Measurements from ENCODE around the gene SMYD3. TPM values are rescaled to one million over a fixed set of nuclear protein-coding genes. Genes with fewer than 3 reads are reported as not detected.

Gene SMYD3
- total RNA-seq, 1 donor from 2014 or later, result 35.4 TPM

DNA sequence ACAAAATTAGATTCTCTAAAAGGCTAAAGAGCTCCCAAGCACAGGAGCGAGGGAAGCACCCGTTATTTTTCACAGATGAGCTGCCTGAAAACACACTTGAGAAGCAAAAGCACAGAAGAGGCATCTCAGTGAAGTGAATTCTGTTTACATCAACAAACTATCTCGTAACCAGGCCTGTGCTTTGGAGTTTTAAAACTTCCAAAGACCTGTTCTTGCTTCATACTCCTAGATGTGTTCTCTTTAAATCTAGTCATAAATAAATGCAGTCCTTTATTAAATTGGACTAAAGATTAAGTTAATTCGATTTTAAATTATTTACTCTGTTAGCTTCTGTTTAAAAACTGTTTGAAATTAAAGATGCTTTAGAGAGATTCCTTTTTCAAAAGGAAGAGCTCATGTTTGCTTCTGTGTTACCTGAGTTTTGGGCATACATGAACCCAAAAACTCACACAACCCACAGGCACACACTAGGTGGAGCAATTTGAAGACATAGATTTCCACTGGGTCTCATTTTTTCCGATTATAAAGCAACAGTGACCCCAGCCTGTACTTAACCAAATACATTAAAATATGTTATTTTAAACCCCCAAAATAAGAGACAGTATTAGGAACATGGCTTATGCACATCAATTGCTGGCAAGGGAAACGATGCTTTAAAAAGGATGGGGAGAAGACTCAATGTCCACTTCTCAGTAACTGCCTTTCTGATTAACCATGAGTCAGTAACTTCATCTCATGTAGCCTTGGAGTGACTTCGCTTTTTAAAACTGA is 648.2 kb downstream of the SMYD3 start:
- no peak overlapping the region for H3K27ac Mint-ChIP-seq (ENCODE audit: unreplicated experiment)
- H3K4me1 Mint-ChIP-seq (ENCODE audit: unreplicated experiment), result peaks cover 13% of the 10 kb centered on the region
- H3K9me3 Mint-ChIP-seq (ENCODE audit: unreplicated experiment), result no peaks in the 10 kb centered on the region
- H3K27me3 Mint-ChIP-seq (ENCODE audit: unreplicated experiment), result no peaks in the 10 kb centered on the region
- TF ChIP-seq, protein P1, sequence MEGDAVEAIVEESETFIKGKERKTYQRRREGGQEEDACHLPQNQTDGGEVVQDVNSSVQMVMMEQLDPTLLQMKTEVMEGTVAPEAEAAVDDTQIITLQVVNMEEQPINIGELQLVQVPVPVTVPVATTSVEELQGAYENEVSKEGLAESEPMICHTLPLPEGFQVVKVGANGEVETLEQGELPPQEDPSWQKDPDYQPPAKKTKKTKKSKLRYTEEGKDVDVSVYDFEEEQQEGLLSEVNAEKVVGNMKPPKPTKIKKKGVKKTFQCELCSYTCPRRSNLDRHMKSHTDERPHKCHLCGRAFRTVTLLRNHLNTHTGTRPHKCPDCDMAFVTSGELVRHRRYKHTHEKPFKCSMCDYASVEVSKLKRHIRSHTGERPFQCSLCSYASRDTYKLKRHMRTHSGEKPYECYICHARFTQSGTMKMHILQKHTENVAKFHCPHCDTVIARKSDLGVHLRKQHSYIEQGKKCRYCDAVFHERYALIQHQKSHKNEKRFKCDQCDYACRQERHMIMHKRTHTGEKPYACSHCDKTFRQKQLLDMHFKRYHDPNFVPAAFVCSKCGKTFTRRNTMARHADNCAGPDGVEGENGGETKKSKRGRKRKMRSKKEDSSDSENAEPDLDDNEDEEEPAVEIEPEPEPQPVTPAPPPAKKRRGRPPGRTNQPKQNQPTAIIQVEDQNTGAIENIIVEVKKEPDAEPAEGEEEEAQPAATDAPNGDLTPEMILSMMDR (IDR thresholded peaks at IDR 0.05; ENCODE audit: unreplicated experiment), result no peak
- DNase-seq (ENCODE audit: low spot score), result no peak
- peaks cover 9% of the 10 kb centered on the region for H3K36me3 Mint-ChIP-seq (ENCODE audit: low read depth, unreplicated experiment)
- H3K4me3 Mint-ChIP-seq (ENCODE audit: unreplicated experiment), result no peak overlapping the region

DNA sequence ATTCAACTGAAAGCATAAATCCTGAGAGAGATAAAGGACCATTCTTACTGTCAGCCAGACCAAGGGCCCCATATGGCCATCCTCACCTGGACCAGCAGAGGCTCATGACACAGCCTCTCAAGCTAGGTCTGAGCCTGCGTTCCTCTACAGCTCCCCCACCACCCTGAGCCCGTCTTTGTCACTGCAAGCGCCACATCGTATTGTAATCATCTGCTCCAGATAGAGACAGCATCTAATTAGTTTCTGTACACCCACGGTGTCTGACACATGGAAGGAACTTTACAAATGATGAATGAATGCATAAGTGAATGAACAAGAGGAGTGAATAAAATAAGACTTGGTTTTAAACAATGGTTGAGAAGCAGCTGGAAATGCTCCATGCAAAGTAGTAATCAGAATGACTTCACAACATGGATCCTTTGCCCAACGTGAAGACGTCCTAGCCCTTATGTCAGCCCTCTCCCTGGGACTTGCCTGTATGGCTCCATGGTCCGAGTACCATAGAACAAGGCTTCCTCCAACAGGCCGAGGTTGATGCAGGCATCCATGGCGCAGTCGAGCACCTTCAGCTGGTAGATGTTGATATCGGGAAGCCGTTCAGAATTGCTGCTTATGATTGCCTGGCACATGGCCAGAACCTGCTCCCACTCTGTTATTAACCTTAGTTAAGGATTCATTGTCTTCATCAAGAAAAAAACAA is 648.9 kb downstream of the SMYD3 start:
- DNase-seq (ENCODE audit: low spot score), result no peak
- H3K4me3 Mint-ChIP-seq (ENCODE audit: unreplicated experiment), result no peak overlapping the region

DNA sequence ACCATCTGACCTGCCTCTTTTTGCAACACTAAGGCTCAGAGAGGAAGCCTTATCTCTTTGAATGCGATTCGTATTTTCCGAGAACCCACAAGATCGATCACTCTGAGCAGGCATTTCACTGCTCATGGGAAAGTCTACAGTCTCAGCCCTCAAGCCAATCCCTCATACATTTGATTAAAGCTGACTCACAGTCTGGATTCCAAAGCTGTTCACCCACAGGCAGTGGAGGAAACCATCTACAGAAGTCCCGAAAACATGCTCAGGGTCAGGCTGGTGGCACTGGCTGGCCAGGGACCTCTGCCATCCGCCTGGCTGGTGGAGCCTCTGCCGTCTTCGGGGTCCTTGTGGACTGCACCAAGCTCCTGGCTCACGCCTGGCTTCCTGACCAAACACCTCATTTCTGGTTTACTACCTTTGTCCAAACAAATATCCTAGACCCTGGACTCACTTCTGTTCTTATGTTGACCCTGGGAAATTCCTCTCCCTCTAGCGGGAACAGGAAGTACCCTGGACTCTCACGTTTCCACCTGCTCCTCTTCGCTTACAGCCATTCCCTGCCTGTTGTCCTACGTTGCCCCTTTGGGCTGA is 650.0 kb downstream of the SMYD3 start:
- H3K36me3 Mint-ChIP-seq (ENCODE audit: low read depth, unreplicated experiment), result peaks cover 12% of the 10 kb centered on the region
- no peaks in the 10 kb centered on the region for H3K27me3 Mint-ChIP-seq (ENCODE audit: unreplicated experiment)
- no peak overlapping the region for H3K4me3 Mint-ChIP-seq (ENCODE audit: unreplicated experiment)
- no peaks in the 10 kb centered on the region for H3K9me3 Mint-ChIP-seq (ENCODE audit: unreplicated experiment)
- H3K4me1 Mint-ChIP-seq (ENCODE audit: unreplicated experiment), result peaks cover 13% of the 10 kb centered on the region
- DNase-seq (ENCODE audit: low spot score), result no peak
- no peak overlapping the region for H3K27ac Mint-ChIP-seq (ENCODE audit: unreplicated experiment)
- TF ChIP-seq, protein P1 (IDR thresholded peaks at IDR 0.05; ENCODE audit: unreplicated experiment), result no peak

More for the DNA sequence above, 648.9 kb downstream of the SMYD3 start:
- no peaks in the 10 kb centered on the region for H3K9me3 Mint-ChIP-seq (ENCODE audit: unreplicated experiment)
- peaks cover 13% of the 10 kb centered on the region for H3K4me1 Mint-ChIP-seq (ENCODE audit: unreplicated experiment)
- peaks cover 12% of the 10 kb centered on the region for H3K36me3 Mint-ChIP-seq (ENCODE audit: low read depth, unreplicated experiment)
- TF ChIP-seq, protein P1 (IDR thresholded peaks at IDR 0.05; ENCODE audit: unreplicated experiment), result no peak
- H3K27me3 Mint-ChIP-seq (ENCODE audit: unreplicated experiment), result no peaks in the 10 kb centered on the region
- H3K27ac Mint-ChIP-seq (ENCODE audit: unreplicated experiment), result no peak overlapping the region

DNA sequence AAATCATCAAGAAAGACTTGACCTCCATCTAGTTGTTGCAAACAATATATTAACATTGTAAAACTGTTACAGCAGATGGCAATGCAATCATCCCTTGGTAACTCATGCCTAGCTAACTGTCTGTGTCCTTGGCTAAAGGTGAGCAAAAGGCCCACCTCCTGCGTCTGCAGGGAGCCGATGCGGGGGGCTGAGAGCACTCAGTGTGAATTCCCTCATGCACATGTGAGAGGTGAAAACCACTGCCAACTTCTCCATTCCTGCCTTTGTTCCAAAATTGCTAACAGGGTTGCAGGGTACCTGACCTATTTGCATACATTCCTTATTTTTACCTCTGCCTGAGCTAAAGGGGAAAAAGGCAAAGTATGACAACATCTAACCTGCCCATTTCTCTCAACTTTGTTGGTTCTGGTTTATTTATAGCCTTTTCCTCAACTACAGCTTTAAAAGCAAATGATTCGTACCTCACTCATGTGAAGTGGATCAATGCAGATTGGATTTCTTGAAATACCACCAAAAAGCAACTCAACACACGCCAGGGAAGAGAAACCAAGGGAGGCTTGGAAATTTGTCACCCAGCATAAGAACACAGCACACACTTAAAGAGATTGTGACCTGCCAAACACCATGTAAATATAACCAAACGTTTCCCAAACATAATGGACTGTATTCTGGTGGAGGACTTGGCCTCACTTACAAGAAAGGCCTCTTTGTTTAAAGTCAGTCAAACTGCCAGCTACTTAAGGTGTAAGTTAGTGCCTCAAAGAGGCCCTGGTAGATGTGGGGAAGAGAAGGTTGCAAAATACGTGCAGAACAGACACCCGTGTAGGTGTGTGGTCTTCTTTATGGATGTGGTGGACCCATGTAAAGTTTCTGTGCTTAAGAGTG is 651.0 kb downstream of the SMYD3 start:
- Mint-ChIP-seq H3K27ac (ENCODE audit: unreplicated experiment) (no peak overlapping the region), H3K4me1 (ENCODE audit: unreplicated experiment) (peaks cover 13% of the 10 kb centered on the region), H3K27me3 (ENCODE audit: unreplicated experiment) (no peaks in the 10 kb centered on the region), H3K36me3 (ENCODE audit: low read depth, unreplicated experiment) (peaks cover 12% of the 10 kb centered on the region), H3K9me3 (ENCODE audit: unreplicated experiment) (no peaks in the 10 kb centered on the region), H3K4me3 (ENCODE audit: unreplicated experiment) (no peak overlapping the region)
- TF ChIP-seq, protein P1 (IDR thresholded peaks at IDR 0.05; ENCODE audit: unreplicated experiment), result no peak
- DNase-seq (ENCODE audit: low spot score), result no peak

Measured in endothelial cell (in vitro differentiated cells).